CD4-positive, alpha-beta T cell treated with Interleukin-15 for 4 hours (primary cell): ENCODE measurements around the gene SPG7.
A peak's percentile ranks its signal among the peaks of the same experiment; 100 is the strongest.
"Not testable (repeated sequence)": the region's sequence is repeated elsewhere in the genome, so short reads cannot be mapped to it uniquely, and the experiment has no call there.

Experiments used
- DNase-seq: peaks from one replicate; pipeline ENCODE4 v3.0.0-alpha.2; 2020; ENCODE audit warnings: low spot score

The SPG7 gene

DNA sequence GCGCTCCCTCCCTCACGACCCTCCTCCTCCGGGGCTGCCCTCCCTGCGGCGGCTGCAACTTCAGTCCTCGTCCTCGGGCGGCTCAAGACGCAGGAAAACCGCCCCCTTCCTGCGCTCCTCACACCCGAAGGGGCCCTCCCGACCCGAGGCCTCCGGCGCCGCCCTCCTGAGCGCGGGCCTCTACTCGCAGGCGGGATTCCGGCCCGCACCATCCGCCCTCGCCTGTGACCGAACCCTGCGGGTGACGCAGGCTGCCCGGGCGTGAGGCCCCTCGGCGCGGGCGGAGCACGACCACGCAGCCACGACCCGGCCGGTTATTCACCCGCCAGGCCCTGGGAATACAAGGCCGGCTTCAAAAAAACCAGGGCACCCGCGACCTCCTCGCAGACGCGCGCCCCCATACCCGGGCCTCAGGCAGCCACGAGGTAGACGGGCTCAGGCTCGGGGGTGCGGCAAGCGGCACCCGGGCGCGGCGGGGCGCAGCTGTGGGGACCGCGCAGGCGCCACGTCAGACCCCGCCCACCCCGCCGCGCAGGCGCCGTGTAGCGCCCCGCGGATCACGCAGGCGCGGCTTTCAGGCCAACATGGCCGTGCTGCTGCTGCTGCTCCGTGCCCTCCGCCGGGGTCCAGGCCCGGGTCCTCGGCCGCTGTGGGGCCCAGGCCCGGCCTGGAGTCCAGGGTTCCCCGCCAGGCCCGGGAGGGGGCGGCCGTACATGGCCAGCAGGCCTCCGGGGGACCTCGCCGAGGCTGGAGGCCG lies at the start of gene SPG7:
SPG7 (plus strand) TSS at position 570 of the 757 bp plus-strand sequence; CDS start at position 585, 15 bp downstream.
- peak; percentile 89 for DNase-seq

DNA sequence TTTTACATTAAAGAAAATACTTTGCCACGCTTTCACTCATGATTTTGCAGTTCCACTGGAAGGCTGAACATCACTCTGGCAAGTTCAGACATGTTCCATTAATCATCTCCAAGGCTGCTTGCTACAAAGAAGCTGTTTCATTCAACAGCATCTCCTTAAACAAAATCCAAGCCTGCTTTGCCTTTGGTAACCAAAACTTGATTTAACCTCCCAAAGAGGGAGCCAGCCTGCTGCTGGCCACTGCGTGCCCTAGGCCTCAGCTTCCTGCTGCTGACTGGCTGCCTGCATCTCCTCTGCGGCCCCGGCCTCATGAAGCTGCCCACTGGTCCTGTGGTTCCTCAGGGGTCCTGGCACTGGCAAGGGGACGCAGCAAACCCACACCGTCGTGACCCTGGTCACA lies 49.7 kb upstream of the SPG7 start:
- no peak for DNase-seq

DNA sequence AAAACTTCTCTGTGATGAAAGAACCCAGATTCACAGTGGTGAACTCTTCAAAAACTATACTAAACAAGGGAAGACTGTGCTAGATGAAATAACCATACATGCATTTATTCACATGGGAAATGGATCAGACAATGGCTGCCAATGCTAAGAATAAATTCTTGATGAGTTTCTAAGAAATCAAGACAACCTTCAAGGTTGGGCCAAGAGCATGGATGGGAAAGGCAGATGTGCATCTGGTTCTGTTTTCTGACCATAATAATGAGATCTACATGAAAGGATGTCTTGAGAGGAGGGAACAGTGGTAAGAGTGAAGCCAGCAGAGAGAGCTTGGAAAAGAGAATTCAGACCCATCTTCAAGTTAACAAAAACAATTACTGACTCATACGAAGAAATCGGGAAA lies 49.2 kb upstream of the SPG7 start:
- DNase-seq = no peak

DNA sequence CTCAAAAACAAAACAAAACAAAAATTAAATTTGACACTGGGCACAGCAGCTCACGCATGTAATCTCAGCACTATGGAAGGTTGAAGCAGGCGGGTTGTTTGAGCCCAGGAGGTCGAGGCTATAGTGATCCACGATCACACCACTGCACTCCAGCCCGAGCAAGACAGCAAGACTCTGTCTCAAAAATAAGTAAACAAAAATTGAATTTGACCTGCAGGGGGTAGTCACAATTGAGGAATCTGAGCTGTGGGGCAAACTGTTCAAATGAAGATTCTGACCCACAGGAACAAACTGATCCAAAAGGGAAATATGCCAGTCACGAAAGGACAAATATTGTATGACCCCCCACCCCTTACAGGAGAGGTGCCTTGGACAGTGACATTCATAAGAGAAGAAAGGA lies 47.6 kb upstream of the SPG7 start:
- no peak for DNase-seq

DNA sequence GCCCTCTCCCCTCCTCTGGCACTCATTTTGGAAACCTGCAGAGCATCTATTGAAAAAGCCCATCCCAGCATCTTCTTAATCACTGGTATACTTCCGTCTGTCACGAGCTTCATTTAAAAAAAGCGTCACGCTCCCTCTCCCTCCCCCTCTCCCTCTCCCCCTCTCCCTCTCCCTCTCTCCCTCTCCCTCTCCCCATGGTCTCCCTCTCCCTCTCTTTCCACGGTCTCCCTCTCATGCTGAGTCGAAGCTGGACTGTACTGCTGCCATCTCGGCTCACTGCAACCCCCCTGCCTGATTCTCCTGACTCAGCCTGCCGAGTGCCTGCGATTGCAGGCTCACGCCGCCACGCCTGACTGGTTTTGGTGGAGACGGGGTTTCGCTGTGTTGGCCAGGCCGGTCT lies 46.3 kb upstream of the SPG7 start:
- not testable (repeated sequence) for DNase-seq

DNA sequence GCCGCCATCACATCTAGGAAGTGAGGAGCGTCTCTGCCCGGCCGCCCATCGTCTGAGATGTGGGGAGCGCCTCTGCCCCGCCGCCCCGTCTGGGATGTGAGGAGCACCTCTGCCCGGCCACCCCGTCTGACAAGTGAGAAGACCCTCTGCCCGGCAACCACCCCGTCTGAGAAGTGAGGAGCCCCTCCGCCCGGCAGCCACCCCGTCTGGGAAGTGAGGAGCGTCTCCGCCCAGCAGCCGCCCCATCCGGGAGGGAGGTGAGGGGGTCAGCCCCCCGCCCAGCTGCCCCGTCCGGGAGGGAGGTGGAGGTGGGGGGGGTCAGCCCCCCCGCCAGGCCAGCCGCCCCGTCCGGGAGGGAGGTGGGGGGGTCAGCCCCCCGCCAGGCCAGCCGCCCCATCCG lies 45.6 kb upstream of the SPG7 start:
- not testable (repeated sequence) for DNase-seq

DNA sequence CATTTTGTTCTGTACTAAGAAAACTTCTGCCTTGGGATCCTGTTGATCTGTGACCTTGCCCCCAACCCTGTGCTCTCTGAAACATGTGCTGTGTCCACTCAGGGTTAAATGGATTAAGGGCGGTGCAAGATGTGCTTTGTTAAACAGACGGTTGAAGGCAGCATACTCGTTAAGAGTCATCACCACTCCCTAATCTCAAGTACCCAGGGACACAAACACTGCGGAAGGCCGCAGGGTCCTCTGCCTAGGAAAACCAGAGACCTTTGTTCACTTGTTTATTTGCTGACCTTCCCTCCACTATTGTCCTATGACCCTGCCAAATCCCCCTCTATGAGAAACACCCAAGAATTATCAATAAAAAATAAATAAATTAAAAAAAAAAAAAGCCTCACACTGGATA lies 44.9 kb upstream of the SPG7 start:
- not testable (repeated sequence) for DNase-seq

DNA sequence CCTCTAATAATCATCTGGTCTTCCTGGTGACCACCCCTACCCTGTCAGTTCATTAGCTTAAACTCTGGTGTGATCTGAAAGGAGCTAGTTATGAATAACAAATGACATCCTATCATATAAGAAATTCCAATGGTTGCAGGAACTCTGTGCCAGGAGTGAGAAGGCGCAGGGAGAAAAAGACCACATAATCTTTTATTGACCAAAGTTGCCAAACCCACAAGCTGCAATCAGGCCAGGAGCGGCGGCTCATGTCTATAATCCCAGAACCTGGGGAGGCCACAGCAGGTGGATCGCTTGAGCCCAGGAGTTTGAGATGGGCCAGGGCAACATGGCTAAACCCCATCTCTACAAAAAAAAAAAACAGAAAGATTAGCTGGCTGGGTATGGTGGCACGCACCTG lies 41.3 kb upstream of the SPG7 start:
- no peak for DNase-seq

DNA sequence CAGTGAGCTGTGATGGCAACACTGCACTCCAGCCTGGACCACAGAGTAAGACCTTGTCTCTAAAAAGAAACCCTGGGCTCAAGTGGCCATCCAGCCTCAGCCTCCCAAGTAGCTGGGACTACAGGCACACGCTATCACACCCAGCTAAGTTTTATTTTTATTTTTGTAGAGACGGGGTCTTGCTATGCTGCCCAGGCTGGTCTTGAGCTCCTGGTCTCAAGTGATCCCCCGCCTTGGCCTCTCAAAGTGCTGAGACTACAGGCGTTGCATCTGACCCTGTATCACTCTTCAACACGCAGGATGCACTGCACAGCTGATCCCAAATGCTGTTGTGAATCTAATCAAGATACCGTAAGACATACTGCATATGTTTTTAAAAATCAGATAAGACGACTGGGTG lies 40.8 kb upstream of the SPG7 start:
- no peak for DNase-seq

DNA sequence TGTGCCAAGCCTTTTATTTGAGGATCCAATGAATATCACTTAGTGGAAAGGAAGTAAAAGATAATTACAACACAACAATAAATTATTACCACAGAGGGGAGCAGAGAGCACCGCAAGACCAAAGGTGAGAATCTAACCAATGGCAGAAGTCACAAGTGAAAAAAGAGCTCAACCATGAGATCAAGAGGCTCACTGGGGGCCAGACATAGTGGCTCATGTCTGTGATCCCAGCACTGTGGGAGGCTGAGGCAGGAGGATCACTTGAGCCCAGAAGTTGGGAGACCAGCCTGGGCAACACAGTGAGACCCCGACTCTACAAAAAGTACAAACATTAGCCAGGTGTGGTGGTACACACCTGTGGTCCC lies 35.5 kb upstream of the SPG7 start:
- DNase-seq = no peak

DNA sequence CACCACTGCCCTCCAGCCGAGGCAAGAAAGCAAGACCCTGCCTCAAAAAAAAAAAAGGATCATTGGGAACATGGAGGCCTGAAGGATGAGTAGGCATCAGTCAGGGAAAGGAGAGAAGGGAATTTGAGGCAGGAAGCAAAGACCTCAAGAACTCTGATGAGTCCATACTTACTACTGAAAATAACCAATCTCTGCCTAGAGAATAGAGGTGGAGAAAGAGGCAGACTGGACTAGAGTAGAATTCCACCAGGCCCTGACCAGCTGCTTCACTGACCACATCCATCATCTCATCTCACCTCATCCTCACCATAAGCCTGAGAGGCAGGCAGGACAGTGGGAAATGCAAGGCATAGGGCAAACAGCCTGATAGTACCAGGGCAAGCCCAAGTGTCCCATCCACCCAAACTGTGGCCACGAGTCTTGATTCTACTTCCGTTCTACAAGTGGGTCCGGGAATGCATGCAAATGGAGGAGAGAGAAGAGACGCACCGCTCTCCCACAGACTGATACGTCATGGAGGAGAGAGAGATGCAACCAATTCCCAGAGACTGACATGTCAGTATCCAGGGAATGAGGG lies 35.0 kb upstream of the SPG7 start:
- no peak for DNase-seq

DNA sequence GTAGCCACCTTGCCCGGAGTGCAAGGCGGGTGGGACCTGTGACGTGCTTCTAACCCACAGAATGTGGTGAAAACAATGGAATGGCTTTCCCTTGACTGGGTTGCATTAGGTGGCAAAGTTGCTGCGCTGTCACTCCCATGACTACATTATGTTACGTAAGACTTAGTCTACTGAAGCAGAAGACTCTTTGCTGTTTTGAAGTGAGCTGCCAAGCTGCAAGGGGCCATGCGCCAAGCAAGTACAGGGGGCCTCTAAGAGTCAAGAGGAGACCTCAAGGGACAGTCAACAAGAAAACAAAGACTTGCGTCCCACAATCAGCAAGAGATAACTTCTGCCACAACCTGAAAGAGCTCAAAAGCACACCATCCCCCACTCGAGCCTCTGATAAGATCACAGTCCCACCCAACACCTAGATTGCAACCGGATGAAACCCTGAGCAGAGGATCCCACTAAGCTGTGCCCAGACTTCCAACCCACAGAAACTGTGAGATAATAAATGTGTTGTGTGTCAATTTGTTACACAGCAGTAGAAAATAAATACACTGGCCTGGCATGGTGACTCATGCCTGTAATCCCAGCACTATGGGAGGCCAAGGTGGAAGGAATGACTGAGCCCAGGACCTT lies 34.3 kb upstream of the SPG7 start:
- no peak for DNase-seq

DNA sequence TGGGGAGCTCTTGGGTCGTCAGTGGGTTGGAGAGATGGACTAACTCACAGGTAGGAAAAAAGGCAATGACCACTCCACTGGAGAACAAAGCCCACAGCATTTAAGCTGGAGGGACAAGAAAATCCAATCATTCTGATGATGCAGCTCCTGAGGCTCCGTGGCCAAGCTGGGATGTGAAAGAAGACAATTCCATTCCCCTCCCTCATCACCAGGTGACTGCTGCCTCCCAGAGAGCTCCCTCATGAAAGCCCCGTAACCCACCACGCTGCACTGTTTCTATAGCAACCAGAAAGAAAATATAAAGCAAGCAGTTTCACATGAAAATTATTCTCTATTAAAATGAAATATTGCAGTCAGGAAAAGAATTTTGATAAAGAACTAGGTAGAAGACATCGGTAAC lies 33.1 kb upstream of the SPG7 start:
- no peak for DNase-seq

DNA sequence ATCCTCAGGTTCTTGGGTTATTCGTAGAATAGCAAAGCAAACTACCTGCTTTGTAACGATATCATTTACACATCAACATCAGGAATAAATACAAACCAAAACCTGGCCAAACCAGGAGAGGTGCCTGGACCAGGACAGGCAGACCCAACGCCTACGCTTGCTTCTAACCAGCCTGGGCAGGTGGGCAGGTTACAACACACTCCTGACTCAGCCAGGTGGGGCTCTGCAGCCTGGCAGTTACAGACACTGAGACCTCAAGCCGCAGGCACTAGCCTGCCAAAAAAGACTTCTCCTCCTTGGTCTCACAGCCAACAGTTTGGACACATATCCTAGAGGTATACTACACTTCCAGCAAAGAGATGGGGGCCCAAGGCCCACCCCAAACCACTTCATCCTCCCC lies 31.8 kb upstream of the SPG7 start:
- DNase-seq = no peak

DNA sequence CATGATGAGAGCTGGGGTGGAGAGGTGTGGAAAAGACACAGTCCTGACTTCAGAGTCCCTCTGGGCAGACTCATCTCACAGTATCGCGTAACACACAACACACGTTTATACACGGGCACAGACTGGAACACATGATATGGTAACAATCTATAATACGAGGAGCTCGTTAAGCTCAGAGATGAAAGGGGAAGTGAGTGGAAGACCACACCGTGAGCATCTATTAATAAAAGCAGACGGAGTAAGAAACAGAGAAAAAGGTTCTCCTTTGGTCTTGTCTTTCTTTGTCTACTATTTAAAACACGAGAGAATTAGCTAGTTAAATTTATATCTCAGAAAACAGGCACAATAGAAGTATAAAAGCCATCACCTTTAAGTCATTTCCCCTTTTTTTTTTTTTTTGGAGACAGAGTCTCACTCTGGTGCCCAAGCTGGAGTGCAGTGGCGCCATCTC lies 31.4 kb upstream of the SPG7 start:
- no peak for DNase-seq

DNA sequence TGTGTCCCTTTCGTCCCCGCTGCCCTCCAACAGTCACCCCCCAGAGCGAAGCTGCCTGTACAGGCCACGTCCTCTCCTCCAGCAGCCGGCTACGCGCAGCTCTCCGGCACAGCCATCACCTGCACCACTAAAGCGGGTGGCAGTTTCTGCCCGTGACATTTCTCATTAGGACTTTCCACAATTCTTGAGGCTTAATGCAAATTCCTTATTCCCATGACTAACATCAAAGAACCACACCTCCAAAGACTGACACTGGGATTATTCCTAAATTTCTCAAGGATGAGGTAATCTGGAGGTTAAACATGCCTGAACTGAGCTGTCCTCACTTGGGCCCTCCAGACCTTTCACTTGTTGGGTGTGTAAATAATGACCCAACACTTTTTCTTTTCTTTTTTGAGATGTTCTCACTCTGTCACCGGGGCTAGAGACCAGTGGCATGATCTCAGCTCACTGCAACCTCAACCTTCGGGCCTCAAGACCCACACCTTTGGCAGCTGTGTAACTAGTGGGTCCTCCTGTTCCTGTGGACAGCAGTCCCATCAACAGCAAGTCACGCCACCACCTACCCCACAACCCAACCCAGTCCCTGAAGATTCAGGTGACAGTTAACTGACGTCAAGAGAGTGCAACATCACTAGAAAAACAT lies 29.5 kb upstream of the SPG7 start:
- no peak for DNase-seq

DNA sequence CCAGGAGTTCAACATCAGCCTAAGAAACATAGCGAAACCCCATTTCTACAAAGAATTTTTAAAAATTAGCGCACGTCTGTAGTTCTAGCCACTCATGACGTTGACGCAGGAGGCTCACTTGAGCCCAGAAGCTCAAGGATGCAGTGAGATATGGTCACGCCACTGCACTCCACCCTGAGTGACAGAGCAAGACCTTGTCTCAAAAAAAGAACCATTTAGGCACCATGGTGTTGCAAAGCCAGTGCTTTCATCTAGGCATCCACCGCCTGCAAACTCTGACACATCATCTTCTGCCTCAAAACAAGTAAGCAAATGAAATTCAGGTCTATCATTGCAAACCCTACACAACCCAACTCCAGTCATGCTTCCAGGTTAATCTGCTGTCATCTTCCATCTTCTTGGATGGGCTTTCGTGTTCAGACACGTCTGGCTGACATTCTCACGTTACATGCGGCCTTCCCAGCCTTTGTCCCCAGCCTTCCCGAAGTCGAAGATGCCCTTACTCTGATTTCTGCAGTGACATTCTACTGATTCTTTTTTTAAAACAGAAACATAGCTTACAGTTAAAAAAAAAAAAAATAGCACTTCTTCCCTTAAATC lies 26.7 kb upstream of the SPG7 start:
- DNase-seq = no peak

DNA sequence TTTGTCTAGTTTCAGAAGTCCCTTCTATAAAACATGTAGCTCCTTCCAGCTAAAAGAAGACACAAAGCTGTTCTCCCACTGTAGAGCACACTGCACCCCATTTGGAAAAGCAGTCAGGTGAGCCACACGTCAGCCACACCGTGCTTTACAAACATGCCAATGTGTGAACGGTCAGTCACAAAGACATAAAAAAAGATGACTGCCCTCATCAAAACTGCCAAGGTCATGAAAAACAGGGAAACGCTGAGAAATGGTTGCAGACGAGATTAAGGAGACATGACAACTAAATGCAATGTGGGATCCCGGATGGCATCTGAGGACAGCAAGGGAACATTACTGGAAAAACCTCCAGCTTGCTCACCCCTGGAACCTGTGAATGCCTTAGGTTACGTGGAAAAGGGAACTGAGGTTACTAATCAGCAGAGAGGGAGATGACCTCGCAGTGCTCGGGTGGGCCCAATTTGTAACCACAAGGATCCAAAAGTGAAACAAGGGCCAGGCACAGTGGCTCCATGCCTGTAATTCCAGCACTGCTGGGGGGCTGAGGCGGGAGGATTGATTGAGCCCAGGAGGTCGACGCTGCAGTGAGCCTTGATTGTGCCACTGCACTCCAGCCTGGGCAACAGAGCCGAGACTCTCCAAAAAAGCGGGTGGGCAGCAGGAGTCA lies 25.9 kb upstream of the SPG7 start:
- no peak for DNase-seq

DNA sequence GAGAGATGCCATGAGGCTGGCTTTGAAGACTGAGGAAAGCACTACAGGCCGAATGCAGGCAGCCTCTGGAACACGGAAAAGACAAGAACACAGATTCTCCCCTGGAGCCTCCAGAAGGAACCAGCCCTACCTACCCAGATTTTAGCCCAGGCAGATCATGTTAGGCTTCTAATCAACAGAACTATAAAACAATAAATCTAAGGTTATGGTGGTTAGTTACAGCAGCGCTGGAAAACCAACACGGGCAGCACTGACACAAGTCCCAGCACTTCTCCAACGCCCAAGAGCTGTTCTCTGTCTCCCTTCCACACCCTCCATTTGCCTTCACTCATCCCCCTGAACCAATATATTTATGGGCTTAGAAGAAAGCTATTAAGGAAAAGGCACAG lies 25.4 kb upstream of the SPG7 start:
- no peak for DNase-seq

DNA sequence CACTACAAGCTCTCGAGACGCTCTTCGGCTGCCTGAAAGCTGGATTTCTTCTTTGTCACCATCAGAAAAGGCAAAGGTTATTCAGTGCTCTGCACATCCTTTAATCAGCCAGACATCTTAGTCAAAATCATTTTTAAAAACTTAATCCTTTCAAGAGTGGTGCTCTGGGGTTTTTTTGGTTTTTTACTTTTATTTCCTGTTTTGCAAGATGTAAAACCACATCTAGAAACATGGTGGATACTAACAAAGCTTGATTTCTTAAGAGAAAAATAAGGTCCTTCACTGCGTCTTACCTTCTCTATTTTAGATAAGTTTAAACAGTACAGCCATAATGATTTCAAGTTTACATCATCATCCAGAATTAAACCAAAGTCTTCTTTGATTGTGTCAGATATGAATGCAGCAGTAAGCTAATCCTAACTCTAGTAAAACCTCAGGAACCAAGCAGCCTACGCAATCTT lies 24.1 kb upstream of the SPG7 start:
- peak; percentile 67 for DNase-seq

DNA sequence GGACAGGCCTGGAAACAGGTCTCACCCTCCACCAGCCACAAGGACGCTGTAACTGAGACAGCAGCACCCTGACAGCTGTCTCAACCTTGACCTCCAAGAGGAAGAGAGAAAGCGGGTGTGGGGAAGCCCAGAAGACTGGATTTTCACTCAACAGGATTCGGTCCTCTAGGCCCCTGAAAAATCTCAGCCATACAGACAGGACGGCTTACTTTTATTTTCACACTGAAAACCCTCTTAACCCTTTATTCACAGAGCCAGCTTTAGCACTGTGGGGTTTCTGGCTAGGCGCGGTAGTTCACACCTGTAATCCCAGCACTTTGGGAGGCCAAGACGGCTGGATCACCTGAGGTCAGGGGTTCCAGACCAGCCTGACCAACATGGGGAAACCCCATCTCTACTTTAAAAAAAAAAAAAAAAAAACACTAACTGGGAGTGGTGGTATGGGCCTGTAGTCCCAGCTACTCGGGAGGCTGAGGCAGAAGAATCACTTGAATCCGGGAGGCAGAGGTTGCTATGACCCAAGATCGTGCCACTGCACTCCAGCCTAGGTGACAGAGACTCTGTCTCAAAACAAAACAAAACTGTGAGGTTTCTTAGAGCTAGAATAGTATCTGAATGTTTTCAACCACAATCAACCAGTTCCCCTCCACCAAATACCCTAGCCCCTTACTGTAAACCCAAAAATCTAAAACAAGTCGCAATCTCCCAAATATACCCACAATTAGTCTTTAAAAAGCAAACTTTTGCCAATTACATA lies 23.1 kb upstream of the SPG7 start:
- peak; percentile 36 for DNase-seq
